Mesodermal cell (in vitro differentiated cells): ENCODE data around the gene SLC35F4.

Experiments
- H3K27ac ChIP-seq: 2 replicates; pipeline ENCODE4 v1.7.0; 2013; ENCODE audit warnings: mild to moderate bottlenecking, low read depth, low read length, moderate library complexity; ENCODE audit not compliant: severe bottlenecking
- H3K36me3 ChIP-seq: 2 replicates; pipeline ENCODE4 v1.7.1; 2013; ENCODE audit warnings: mild to moderate bottlenecking, low read length, moderate library complexity; ENCODE audit not compliant: control insufficient read depth, insufficient read depth
- H3K4me1 ChIP-seq: one replicate; pipeline ENCODE4 v1.7.1; 2013; ENCODE audit warnings: mild to moderate bottlenecking, low read length; ENCODE audit not compliant: insufficient read depth, control insufficient read depth, poor library complexity, severe bottlenecking
- H3K4me3 ChIP-seq: 2 replicates; pipeline ENCODE4 v1.7.0; 2013; ENCODE audit warnings: low read length, control low read depth, mild to moderate bottlenecking; ENCODE audit not compliant: insufficient read depth, poor library complexity, severe bottlenecking; ENCODE audit errors: extremely low read depth
- H3K9me3 ChIP-seq: 2 replicates; pipeline ENCODE4 v1.7.1; 2013; ENCODE audit warnings: mild to moderate bottlenecking, low read length, moderate library complexity; ENCODE audit not compliant: control insufficient read depth
- WGBS, 2 experiments: methylation state at CpG; one replicate each; pipeline ENCODE4 v1.1.5; 2013; ENCODE audit warnings: missing lambda C conversion rate in 2 of 2; ENCODE audit not compliant: insufficient coverage in 2 of 2; 5-methylcytosine and 5-hydroxymethylcytosine counted together

SLC35F4 gene

DNA sequence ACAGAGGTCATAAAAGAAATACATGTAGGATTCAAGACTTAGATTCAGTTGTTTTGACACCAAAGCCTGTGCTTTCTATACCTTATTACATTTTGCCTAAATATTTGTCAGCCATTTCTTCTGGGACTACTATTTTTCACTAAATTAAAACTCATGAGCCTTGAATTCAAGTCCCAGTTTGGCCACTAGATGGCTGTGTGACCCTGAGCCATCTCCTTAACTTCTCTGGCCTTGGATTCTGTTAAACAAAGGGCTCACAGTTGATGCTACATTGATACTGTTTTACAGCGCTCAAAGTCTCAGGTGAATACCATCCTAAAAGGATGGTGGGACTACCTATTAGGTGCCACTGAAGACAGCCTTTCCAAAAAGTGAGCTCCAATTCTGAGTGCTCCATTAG is 332.7 kb downstream of the SLC35F4 start:
- Histone ChIP-seq H3K27ac (no peak overlapping the region), H3K9me3 (no peaks in the 10 kb centered on the region), H3K4me1 (no peaks in the 10 kb centered on the region), H3K36me3 (no peaks in the 10 kb centered on the region), H3K4me3 (no peak overlapping the region)
- WGBS, 2 experiments, result 73 to 88% methylated on average over 1 of the region's 1 CpG

DNA sequence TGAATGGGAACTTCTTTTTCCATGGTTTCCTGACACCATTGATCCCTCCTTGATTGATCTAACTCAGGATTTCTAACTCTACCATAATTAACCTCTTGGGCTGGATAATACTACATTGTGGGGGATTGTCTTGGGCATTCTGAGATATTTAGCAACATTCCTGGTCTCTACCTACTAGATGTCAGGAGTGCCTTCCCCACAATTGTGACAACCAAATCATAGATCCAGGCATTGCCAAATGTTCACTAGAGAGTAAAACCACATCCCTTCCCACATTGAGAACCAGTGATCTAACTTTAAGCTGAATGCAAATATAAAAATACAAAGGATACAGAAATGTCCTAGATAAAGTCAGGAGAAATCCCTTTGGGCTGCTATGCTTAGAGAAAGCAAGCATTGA is 335.3 kb downstream of the SLC35F4 start:
- no peak overlapping the region for H3K4me3 ChIP-seq
- no peaks in the 10 kb centered on the region for H3K4me1 ChIP-seq
- H3K27ac ChIP-seq, result no peak overlapping the region
- H3K36me3 ChIP-seq, result no peaks in the 10 kb centered on the region
- H3K9me3 ChIP-seq, result no peaks in the 10 kb centered on the region

DNA sequence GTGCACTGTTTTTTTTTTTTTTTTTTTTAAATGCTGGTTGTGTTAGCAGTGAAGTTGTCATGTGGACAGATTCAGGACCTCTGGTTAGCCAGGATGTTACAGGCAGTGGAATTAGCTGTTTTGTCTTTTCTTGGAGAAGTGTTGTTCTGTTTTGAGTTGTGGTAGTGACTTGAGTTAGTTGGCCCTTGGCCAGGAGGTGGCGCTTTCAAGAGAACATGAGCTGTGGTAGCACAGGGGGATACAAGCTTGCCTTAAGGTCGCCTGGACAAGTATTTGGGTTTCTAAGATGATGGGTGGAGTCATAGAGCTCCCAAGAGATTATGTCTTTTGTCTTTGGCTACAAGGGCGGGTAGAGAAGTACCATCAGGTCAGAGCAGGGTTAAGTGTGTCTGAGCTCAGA is 338.9 kb downstream of the SLC35F4 start:
- no peak overlapping the region for H3K4me3 ChIP-seq
- 63 to 74% methylated on average over 3 of the region's 3 CpGs for WGBS, 2 experiments
- no peaks in the 10 kb centered on the region for H3K4me1 ChIP-seq
- H3K9me3 ChIP-seq, result peaks cover 4% of the 10 kb centered on the region
- H3K36me3 ChIP-seq, result no peaks in the 10 kb centered on the region
- H3K27ac ChIP-seq, result no peak overlapping the region

DNA sequence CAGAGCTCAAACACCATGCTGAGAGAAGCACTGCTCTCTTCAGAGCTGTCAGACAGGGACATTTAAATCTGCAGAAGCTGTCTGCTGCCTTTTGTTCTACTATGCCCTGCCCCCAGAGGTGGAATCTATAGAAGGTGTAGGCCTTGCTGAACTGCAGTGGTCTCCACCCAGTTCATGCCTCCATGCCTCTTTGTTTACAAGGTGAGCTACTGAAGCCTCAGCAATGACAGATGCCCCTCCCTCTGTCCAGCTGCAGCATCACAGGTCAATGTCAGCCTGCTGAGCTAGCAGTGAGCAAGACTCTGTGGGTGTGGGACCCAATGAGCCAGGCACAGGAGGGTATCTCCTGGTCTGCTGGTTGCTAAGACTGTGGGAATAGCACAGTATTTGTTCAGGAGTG is 346.8 kb downstream of the SLC35F4 start:
- Histone ChIP-seq H3K4me1 (no peaks in the 10 kb centered on the region), H3K36me3 (no peaks in the 10 kb centered on the region), H3K4me3 (no peak overlapping the region), H3K27ac (no peak overlapping the region), H3K9me3 (peaks cover 4% of the 10 kb centered on the region)
